GM12875 (cell line): Measurements from ENCODE around the gene DNAJC10.
"Not testable (repeated sequence)": the region's sequence is repeated elsewhere in the genome, so short reads cannot be mapped to it uniquely, and the experiment has no call there.

Experiments
- H3K4me3 ChIP-seq: one replicate; pipeline ENCODE4 v1.5.1; 2011; ENCODE audit warnings: low read depth, low read length, control low read depth
- CTCF ChIP-seq: IDR thresholded peaks from 2 replicates; pipeline ENCODE4 v1.5.1; 2011; ENCODE audit warnings: low read depth, mild to moderate bottlenecking, control low read depth, inconsistent platforms, low read length, moderate library complexity, borderline replicate concordance; ENCODE audit not compliant: insufficient read depth

Gene DNAJC10

DNA sequence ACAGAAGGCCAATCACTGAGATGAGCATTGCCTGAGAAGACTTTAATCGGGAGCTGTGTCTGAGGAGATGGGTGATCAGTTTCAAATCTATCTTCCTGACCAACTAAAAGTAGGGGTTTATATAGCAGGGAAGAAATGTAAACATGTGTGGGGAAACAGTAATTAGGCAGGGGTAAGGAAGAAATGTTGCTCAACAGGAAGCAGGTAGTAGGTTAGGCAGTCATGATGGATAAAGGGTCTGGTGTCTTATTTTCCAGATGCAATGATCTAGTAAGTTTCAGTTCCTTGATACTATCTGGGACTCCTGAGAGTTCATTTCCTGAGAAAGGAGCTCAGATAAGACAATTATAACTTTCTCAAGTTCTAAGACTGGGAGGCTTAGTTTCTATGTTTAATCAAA lies 33.8 kb upstream of the DNAJC10 start:
- H3K4me3 ChIP-seq = no peak overlapping the region
- TF ChIP-seq CTCF = no peak

DNA sequence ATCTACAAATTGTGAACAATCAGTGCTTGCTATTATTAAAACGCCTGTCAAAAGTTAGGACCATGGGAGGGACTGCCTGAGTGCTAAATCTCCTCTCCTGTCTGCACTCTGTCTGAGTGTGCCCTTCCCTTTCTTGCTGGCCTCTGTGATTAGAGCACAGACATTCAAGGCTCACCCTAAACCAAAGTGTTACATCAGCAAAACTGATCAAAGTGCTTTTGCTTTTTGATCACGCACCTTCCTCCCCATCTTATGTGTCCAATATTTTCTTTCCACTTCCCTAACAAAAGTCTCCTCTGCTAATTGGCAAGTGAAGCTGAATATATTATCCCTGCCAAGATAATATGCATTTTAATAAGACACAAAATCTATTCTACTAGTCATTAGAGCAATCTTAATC lies 30.5 kb upstream of the DNAJC10 start:
- no peak overlapping the region for H3K4me3 ChIP-seq
- no peak for TF ChIP-seq CTCF

- H3K4me3 ChIP-seq = not testable (repeated sequence)
Observed at GRCh38 chr2:182686763-182687162, 29.3 kb upstream of the DNAJC10 start.

DNA sequence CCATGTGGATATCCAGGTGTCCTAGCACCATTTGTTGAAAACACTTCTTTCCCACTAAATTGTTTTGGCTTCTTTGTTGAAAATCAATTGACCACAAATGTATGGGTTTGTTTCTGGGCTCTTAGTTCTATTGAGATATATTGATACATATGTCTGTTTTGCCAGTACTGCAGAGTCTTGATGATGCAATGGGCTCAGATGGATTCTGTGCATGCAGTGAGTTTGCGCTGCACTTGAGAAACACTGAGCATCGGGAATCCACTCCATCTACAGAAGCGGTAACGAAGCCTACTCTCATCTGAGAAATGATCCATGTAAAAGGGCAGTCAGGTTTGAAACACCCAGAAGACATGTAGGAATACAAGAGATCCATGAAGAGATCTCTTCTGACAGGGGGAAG lies 21.9 kb upstream of the DNAJC10 start:
- no peak overlapping the region for H3K4me3 ChIP-seq
- TF ChIP-seq CTCF = no peak

- TF ChIP-seq CTCF = no peak
- no peak overlapping the region for H3K4me3 ChIP-seq
Observed at GRCh38 chr2:182695776-182696175, 20.3 kb upstream of the DNAJC10 start.

DNA sequence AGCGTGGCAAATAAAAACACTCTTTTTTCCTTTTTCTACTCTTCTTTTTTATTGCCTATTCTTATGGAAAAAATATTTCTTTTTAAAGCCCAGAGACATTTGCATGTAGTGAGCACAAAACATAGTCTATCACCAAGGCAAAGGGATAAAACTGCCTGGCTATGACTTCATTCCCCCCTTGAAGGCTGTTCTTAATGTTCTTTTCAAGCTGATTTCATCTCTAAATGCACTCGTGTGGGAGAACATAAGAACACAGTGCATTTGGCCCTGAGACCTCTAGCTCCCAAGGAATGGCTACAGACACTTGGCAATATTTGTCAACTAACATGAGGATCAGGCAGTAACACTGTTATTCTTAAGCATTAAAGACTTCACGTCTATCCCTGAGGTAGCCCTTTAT lies 17.4 kb upstream of the DNAJC10 start:
- TF ChIP-seq CTCF = no peak
- H3K4me3 ChIP-seq = no peak overlapping the region

DNA sequence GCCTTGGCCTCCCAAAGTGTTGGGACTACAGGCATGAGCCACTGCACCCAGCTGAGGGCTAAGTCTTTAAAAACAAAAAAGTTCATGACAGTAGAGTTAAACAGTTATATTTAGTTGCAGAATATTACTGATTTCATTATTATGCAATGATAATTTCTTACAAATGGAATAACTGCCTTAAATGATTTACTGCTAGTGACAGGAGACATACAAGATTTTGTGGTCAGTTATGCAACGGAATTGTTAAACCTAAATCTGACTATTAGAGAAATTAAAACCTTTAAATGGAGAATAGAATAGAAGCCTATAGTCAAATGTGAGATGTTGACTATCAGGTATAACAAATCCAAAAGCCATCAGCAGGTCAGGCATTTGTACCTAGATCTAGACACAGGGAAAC lies 10.3 kb upstream of the DNAJC10 start:
- no peak for TF ChIP-seq CTCF
- H3K4me3 ChIP-seq = no peak overlapping the region

- no peak for TF ChIP-seq CTCF
- H3K4me3 ChIP-seq = no peak overlapping the region
Observed at GRCh38 chr2:182706751-182707150, 9.3 kb upstream of the DNAJC10 start.
